HG03135 (cell line): ENCODE results near the gene RBM25.
"Not testable (repeated sequence)": the region's sequence is repeated elsewhere in the genome, so short reads cannot be mapped to it uniquely, and the experiment has no call there.

Source experiments
- ATAC-seq: cut with Tn5 transposase; IDR thresholded peaks from one replicate; pipeline ENCODE4 v1.9.1; 2021; ENCODE audit warnings: mild to moderate bottlenecking, moderate library complexity; ENCODE audit not compliant: unreplicated experiment

The RBM25 gene

GRCh38 chr14:73168274-73168673 is 109.9 kb downstream of the RBM25 start:
- no peak for ATAC-seq

GRCh38 chr14:73168691-73169090 is 110.4 kb downstream of the RBM25 start:
- ATAC-seq, result no peak

- ATAC-seq, result not testable (repeated sequence)
Observed at GRCh38 chr14:73169855-73170254, 111.5 kb downstream of the RBM25 start.

GRCh38 chr14:73170686-73171085 is 112.4 kb downstream of the RBM25 start:
- no peak for ATAC-seq

GRCh38 chr14:73172500-73172899 is 114.2 kb downstream of the RBM25 start:
- no peak for ATAC-seq

- no peak for ATAC-seq
Observed at GRCh38 chr14:73173092-73173735, 114.9 kb downstream of the RBM25 start.
